ENCODE data around the gene NRG3.
"Not testable (repeated sequence)": the region's sequence is repeated elsewhere in the genome, so short reads cannot be mapped to it uniquely, and the experiment has no call there.

NRG3 gene

GRCh38 chr10:81961451-81962184, 86.6 kb downstream of the NRG3 start:
- DNase-seq (ENCODE audit: low read depth): no peak

GRCh38 chr10:81963606-81964005, 88.6 kb downstream of the NRG3 start:
- DNase-seq (ENCODE audit: low read depth): no peak

GRCh38 chr10:81967716-81968115, 92.7 kb downstream of the NRG3 start:
- DNase-seq (ENCODE audit: low read depth): no peak

- no peak for DNase-seq (ENCODE audit: low read depth)
These were observed 94.1 kb downstream of the NRG3 start for GRCh38 chr10:81969136-81969535.

- DNase-seq (ENCODE audit: low read depth): no peak
These were observed 103.2 kb downstream of the NRG3 start for GRCh38 chr10:81978238-81978637.

- DNase-seq (ENCODE audit: low read depth): no peak
These were observed 106.7 kb downstream of the NRG3 start for GRCh38 chr10:81981724-81982123.

GRCh38 chr10:81984428-81984827, 109.4 kb downstream of the NRG3 start:
- no peak for DNase-seq (ENCODE audit: low read depth)

- DNase-seq (ENCODE audit: low read depth): no peak
These were observed 120.3 kb downstream of the NRG3 start for GRCh38 chr10:81995254-81995653.

- DNase-seq (ENCODE audit: low read depth): no peak
These were observed 121.9 kb downstream of the NRG3 start for GRCh38 chr10:81996927-81997326.

- no peak for DNase-seq (ENCODE audit: low read depth)
These were observed 146.0 kb downstream of the NRG3 start for GRCh38 chr10:82020999-82021398.

- DNase-seq (ENCODE audit: low read depth): no peak
These were observed 152.7 kb downstream of the NRG3 start for GRCh38 chr10:82027711-82028110.

GRCh38 chr10:82037076-82037475, 162.1 kb downstream of the NRG3 start:
- no peak for DNase-seq (ENCODE audit: low read depth)

GRCh38 chr10:82038587-82038986, 163.6 kb downstream of the NRG3 start:
- no peak for DNase-seq (ENCODE audit: low read depth)

GRCh38 chr10:82040336-82040735, 165.3 kb downstream of the NRG3 start:
- DNase-seq (ENCODE audit: low read depth): no peak

GRCh38 chr10:82041018-82041417, 166.0 kb downstream of the NRG3 start:
- DNase-seq (ENCODE audit: low read depth): no peak

GRCh38 chr10:82056391-82056790, 181.4 kb downstream of the NRG3 start:
- no peak for DNase-seq (ENCODE audit: low read depth)

GRCh38 chr10:82067192-82067591, 192.2 kb downstream of the NRG3 start:
- not testable (repeated sequence) for DNase-seq (ENCODE audit: low read depth)

- no peak for DNase-seq (ENCODE audit: low read depth)
These were observed 193.5 kb downstream of the NRG3 start for GRCh38 chr10:82068501-82068900.

- no peak for DNase-seq (ENCODE audit: low read depth)
These were observed 196.2 kb downstream of the NRG3 start for GRCh38 chr10:82071231-82071630.

- no peak for DNase-seq (ENCODE audit: low read depth)
These were observed 197.1 kb downstream of the NRG3 start for GRCh38 chr10:82072124-82072523.

GRCh38 chr10:82075605-82076004, 200.6 kb downstream of the NRG3 start:
- no peak for DNase-seq (ENCODE audit: low read depth)

- no peak for DNase-seq (ENCODE audit: low read depth)
These were observed 209.5 kb downstream of the NRG3 start for GRCh38 chr10:82084496-82084895.

- no peak for DNase-seq (ENCODE audit: low read depth)
These were observed 209.9 kb downstream of the NRG3 start for GRCh38 chr10:82084904-82085303.

GRCh38 chr10:82089327-82089726, 214.3 kb downstream of the NRG3 start:
- no peak for DNase-seq (ENCODE audit: low read depth)
